Activated CD4-positive, alpha-beta memory T cell treated with anti-CD3 and anti-CD28 coated beads, Interleukin-2, amount 10 ng/mL, durations not matched to agents 7 days and 5 days (primary cell): Measurements from ENCODE around the gene SPINK1. TPM values are rescaled to one million over a fixed set of nuclear protein-coding genes. Genes with fewer than 3 reads are reported as not detected.

ENCODE experiments used
- CTCF ChIA-PET: fragments of 350-600 bp; sonication (Branson Sonifier 250); formaldehyde crosslinking; loops from one replicate; lab custom pipeline; 2021; ENCODE audit warnings: antibody characterized with exemption, inconsistent platforms; lab: Charles Lee
- POLR2A ChIA-PET: fragments of 350-600 bp; sonication (Branson Sonifier 250); formaldehyde crosslinking; loops from one replicate; lab custom pipeline; 2021; ENCODE audit warnings: antibody characterized with exemption; lab: Charles Lee
- DNase-seq: peaks from one replicate; pipeline ENCODE4 v3.0.0-alpha.2; 2020
- H3K27ac Mint-ChIP-seq: one replicate; pipeline ENCODE4 v1.8.0; 2021; ENCODE audit warnings: mild to moderate bottlenecking, mixed read lengths
- H3K27me3 Mint-ChIP-seq: one replicate; pipeline ENCODE4 v1.8.0; 2021; ENCODE audit warnings: mixed read lengths
- H3K36me3 Mint-ChIP-seq: one replicate; pipeline ENCODE4 v1.8.0; 2021; ENCODE audit warnings: low read depth, mixed read lengths
- H3K4me1 Mint-ChIP-seq: one replicate; pipeline ENCODE4 v1.8.0; 2021; ENCODE audit warnings: mixed read lengths
- H3K4me3 Mint-ChIP-seq: one replicate; pipeline ENCODE4 v1.8.0; 2021; ENCODE audit warnings: mild to moderate bottlenecking, mixed read lengths
- H3K9me3 Mint-ChIP-seq: one replicate; pipeline ENCODE4 v1.8.0; 2021; ENCODE audit warnings: mixed read lengths
- total RNA-seq, 2 experiments: library from RNA; stranded (reverse); gene quantifications; one replicate each; pipeline ENCODE4 v1.2.3, GENCODE V29; 2021

The SPINK1 gene
- total RNA-seq, 2 experiments from 2014 or later: not detected

DNA sequence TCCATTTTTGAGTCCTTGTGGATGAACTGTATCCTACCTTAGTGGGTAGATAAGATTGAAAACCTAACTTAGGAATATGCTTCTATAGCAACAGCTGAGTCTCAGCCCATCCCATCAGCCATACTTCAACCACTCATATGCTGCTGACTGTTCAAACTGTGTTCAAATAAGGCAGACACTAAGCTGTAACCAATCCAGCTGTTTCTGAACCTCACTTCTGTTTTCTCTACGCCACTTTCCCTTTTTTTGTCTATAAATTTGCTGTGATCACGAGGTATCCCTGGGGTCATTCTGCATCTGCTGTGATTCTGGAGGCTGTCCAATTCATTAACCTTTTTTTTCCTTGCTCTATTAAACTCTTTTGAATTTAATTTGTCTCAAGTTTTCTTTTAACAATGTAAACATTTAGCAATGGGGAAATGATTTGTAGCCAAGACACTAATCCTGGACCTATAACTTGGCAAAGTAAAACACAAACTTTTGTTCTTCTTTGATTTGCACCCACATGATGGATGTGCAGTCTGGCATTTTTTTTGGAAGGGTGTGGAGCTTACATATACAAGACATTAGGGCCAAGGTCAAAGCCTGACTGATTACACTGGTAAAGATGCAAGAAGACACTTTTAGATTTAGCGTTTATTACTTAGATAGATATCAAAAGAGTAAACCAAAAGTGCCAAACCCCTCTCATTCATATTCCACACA lies 32.1 kb upstream of the SPINK1 start:
- Mint-ChIP-seq H3K4me1 (no peaks in the 10 kb centered on the region), H3K9me3 (no peaks in the 10 kb centered on the region), H3K36me3 (no peaks in the 10 kb centered on the region), H3K27me3 (no peaks in the 10 kb centered on the region), H3K27ac (no peak overlapping the region), H3K4me3 (no peak overlapping the region)
- ChIA-PET CTCF (no interaction called here), POLR2A (no interaction called here)
- no peak for DNase-seq

- POLR2A ChIA-PET: no interaction called here
- no peak overlapping the region for H3K4me3 Mint-ChIP-seq
- no peaks in the 10 kb centered on the region for H3K4me1 Mint-ChIP-seq
- no peaks in the 10 kb centered on the region for H3K27me3 Mint-ChIP-seq
- no peaks in the 10 kb centered on the region for H3K36me3 Mint-ChIP-seq
- DNase-seq: no peak
- H3K9me3 Mint-ChIP-seq: no peaks in the 10 kb centered on the region
- CTCF ChIA-PET: no interaction called here
- H3K27ac Mint-ChIP-seq: no peak overlapping the region
Measured at GRCh38 chr5:147860641-147861025, 29.2 kb upstream of the SPINK1 start.

- Mint-ChIP-seq H3K27me3 (no peaks in the 10 kb centered on the region), H3K27ac (no peak overlapping the region), H3K36me3 (no peaks in the 10 kb centered on the region), H3K4me3 (no peak overlapping the region), H3K4me1 (no peaks in the 10 kb centered on the region), H3K9me3 (no peaks in the 10 kb centered on the region)
- CTCF ChIA-PET: interaction anchor here (1.0 kb wide), 1 partner anchor 23 kb away, joined by 3 read pairs; no protein-coding TSS in a partner anchor
- no peak for DNase-seq
- POLR2A ChIA-PET: no interaction called here
Measured at GRCh38 chr5:147859962-147860640, 28.6 kb upstream of the SPINK1 start.

GRCh38 chr5:147858565-147858964 lies 27.1 kb upstream of the SPINK1 start:
- CTCF ChIA-PET: interaction anchor here (1.6 kb wide), 1 partner anchor 19 kb away, joined by 6 read pairs; the partner anchor contains the start of gene SCGB3A2
- H3K4me1 Mint-ChIP-seq: no peaks in the 10 kb centered on the region
- no peaks in the 10 kb centered on the region for H3K36me3 Mint-ChIP-seq
- H3K4me3 Mint-ChIP-seq: no peak overlapping the region
- H3K27me3 Mint-ChIP-seq: peaks cover 1% of the 10 kb centered on the region
- H3K27ac Mint-ChIP-seq: no peak overlapping the region
- H3K9me3 Mint-ChIP-seq: no peaks in the 10 kb centered on the region
- no peak for DNase-seq
- POLR2A ChIA-PET: no interaction called here

GRCh38 chr5:147857302-147858129 lies 26.0 kb upstream of the SPINK1 start:
- CTCF ChIA-PET: interaction anchor here (1.6 kb wide), 1 partner anchor 20 kb away, joined by 6 read pairs; the partner anchor contains the start of gene SCGB3A2
- no peak overlapping the region for H3K4me3 Mint-ChIP-seq

DNA sequence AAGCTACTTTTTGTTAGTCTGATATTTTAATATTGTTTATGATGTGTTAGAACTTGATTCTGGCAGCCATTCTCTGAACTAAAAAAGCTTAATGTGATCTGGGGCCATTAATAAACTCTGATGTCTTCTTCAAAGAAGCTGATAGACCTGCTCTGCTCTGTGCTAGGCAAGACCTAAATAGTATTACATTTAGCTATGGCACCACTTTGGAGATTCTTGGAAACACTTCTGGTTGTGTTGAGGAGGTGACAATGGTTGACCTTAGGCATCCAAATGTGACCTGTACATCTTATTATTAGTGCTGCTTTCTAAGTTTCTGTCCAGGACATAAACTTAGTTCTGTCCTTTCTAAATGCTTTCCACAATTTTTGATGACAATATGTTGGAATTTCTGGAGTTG lies 25.3 kb upstream of the SPINK1 start:
- H3K27ac Mint-ChIP-seq: no peak overlapping the region

More at GRCh38 chr5:147857302-147858129, 26.0 kb upstream of the SPINK1 start:
- DNase-seq: peak; percentile 49
- Mint-ChIP-seq H3K27me3 (peaks cover 4% of the 10 kb centered on the region), H3K36me3 (no peaks in the 10 kb centered on the region), H3K4me1 (no peaks in the 10 kb centered on the region), H3K27ac (no peak overlapping the region), H3K9me3 (no peaks in the 10 kb centered on the region)
- POLR2A ChIA-PET: no interaction called here

DNA sequence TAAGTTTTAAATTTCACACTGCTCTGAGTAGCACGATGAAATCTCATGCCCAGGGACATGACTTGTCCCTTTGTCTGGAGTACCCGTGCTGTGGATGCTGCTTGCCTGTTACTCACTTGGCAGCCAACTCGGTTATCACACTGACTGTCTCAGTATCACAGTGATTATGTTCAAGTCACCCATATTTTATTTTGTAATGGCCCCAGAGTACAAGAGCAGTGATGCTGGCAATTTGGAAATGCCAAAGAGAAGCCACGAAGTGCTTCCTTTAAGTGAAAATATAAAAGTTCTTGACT lies 24.3 kb upstream of the SPINK1 start:
- POLR2A ChIA-PET: no interaction called here
- Mint-ChIP-seq H3K27ac (no peak overlapping the region), H3K9me3 (no peaks in the 10 kb centered on the region), H3K36me3 (no peaks in the 10 kb centered on the region), H3K4me3 (no peak overlapping the region), H3K27me3 (peaks cover 4% of the 10 kb centered on the region), H3K4me1 (no peaks in the 10 kb centered on the region)
- CTCF ChIA-PET: no interaction called here
- no peak for DNase-seq

More for the DNA sequence above, 25.3 kb upstream of the SPINK1 start:
- H3K27me3 Mint-ChIP-seq: peaks cover 4% of the 10 kb centered on the region
- H3K4me3 Mint-ChIP-seq: no peak overlapping the region
- POLR2A ChIA-PET: no interaction called here
- DNase-seq: no peak
- H3K36me3 Mint-ChIP-seq: no peaks in the 10 kb centered on the region
- CTCF ChIA-PET: no interaction called here
- H3K4me1 Mint-ChIP-seq: no peaks in the 10 kb centered on the region
- H3K9me3 Mint-ChIP-seq: no peaks in the 10 kb centered on the region

DNA sequence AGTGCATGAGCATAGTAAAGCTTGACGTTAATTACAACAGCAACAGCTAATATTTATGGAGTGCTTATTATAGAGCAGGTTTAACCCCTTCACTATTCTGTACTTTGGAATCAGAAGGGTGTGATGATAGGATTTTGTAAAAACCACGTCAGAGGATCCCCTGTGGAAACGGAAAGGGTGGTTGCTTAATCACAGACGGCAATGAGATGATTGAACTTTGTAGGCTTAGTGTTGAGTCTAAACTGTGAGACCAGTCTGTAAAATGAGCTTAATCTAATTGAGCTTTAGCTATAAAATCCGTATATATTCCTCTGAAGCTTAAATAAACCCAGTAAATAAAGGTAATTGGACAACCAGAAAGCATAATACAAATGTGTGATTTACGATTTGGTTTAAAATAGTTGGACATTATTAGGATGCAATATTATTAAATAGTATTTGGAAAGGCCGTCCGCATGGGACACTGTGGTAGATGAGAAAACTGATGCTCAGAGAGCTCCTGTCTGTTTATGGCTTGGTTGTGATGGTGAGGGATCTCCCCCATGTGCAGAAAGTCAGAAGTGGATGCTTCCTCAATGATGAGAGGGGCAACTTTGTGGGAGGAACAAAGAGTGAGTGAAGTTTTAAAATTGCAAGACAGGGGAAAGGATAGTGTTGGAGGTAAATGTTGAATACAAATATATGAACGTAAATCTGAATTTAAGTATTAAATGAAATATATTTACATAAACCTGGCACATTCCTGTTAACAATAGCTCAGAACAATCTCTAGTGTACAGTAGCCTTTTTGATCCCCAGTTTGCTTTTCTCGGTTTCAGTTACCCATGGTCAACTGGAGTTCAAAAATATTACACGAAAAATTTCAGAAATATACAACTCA lies 23.7 kb upstream of the SPINK1 start:
- Mint-ChIP-seq H3K27me3 (peaks cover 4% of the 10 kb centered on the region), H3K4me1 (no peaks in the 10 kb centered on the region), H3K27ac (no peak overlapping the region), H3K4me3 (no peak overlapping the region), H3K9me3 (no peaks in the 10 kb centered on the region), H3K36me3 (no peaks in the 10 kb centered on the region)
- no peak for DNase-seq
- CTCF ChIA-PET: no interaction called here
- POLR2A ChIA-PET: no interaction called here

- Mint-ChIP-seq H3K27ac (no peak overlapping the region), H3K4me3 (no peak overlapping the region), H3K4me1 (no peaks in the 10 kb centered on the region), H3K36me3 (no peaks in the 10 kb centered on the region), H3K9me3 (no peaks in the 10 kb centered on the region), H3K27me3 (peaks cover 4% of the 10 kb centered on the region)
- CTCF ChIA-PET: no interaction called here
- POLR2A ChIA-PET: no interaction called here
- DNase-seq: no peak
Measured at GRCh38 chr5:147854331-147854730, 22.9 kb upstream of the SPINK1 start.

- no peaks in the 10 kb centered on the region for H3K4me1 Mint-ChIP-seq
Measured at GRCh38 chr5:147853372-147853987, 22.0 kb upstream of the SPINK1 start.

DNA sequence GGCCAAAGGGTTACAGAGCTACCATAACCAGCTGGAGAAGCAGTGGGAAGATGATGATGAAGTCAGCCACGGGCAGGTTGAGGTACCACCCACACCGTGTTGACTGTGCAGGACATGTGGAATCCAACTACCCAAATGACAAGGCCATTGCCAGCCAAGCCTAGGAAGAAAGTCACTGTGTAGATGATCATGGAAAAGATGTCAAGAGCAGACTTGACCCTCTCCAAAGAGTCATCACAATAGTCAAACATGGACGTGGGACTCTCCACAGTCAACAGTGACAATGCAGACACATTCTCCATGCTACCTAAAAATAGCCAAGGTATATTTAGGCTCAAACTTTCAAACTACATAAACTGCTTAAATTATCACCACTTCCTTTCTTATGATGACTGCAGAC lies 20.9 kb upstream of the SPINK1 start:
- POLR2A ChIA-PET: no interaction called here
- H3K27ac Mint-ChIP-seq: no peak overlapping the region
- no peaks in the 10 kb centered on the region for H3K36me3 Mint-ChIP-seq
- no peak for DNase-seq
- CTCF ChIA-PET: no interaction called here
- H3K9me3 Mint-ChIP-seq: no peaks in the 10 kb centered on the region
- peaks cover 4% of the 10 kb centered on the region for H3K27me3 Mint-ChIP-seq
- H3K4me1 Mint-ChIP-seq: no peaks in the 10 kb centered on the region
- H3K4me3 Mint-ChIP-seq: no peak overlapping the region

More at GRCh38 chr5:147853372-147853987, 22.0 kb upstream of the SPINK1 start:
- H3K36me3 Mint-ChIP-seq: no peaks in the 10 kb centered on the region
- ChIA-PET POLR2A (no interaction called here), CTCF (no interaction called here)
- peaks cover 4% of the 10 kb centered on the region for H3K27me3 Mint-ChIP-seq
- H3K27ac Mint-ChIP-seq: no peak overlapping the region
- no peak for DNase-seq
- no peak overlapping the region for H3K4me3 Mint-ChIP-seq
- no peaks in the 10 kb centered on the region for H3K9me3 Mint-ChIP-seq

DNA sequence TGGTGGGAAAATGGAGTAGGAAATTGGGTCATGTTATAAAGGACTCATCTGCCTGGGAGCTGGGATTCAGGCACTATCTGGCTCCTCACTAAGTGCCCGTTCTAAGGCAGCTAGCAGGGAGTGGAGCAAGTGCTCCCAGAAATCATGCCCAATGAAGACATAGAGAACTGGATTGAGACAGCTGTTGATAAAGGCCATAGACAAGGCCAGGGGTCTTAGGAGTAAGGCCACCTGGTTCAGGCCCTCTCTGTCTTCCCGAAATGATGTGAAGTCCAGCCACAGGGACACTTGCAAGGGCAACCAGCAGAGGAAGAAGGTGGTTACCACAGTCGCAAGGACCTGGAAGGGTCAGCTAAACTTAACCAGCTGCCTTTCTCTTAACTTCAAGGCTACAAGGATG lies 20.1 kb upstream of the SPINK1 start:
- no peaks in the 10 kb centered on the region for H3K9me3 Mint-ChIP-seq
- H3K27me3 Mint-ChIP-seq: peaks cover 4% of the 10 kb centered on the region
- DNase-seq: no peak
- CTCF ChIA-PET: no interaction called here
- POLR2A ChIA-PET: no interaction called here
- H3K27ac Mint-ChIP-seq: no peak overlapping the region
- H3K36me3 Mint-ChIP-seq: no peaks in the 10 kb centered on the region
- no peaks in the 10 kb centered on the region for H3K4me1 Mint-ChIP-seq
- no peak overlapping the region for H3K4me3 Mint-ChIP-seq
